ENCODE results near the gene SSC5D. TPM values are rescaled to one million over a fixed set of nuclear protein-coding genes. Genes with fewer than 3 reads are reported as not detected.

Gene SSC5D
- total and polyA plus RNA-seq, 4 donors = 2.3 to 6.0 (median 4.1) TPM

GRCh38 chr19:55471266-55471665, 17.0 kb upstream of the SSC5D start:
- no peak overlapping the region for H3K4me3 ChIP-seq (ENCODE audit: low read depth, low read length)
- no peak overlapping the region for H3K27ac ChIP-seq (ENCODE audit: low read depth, low read length)
- no peaks in the 10 kb centered on the region for H3K27me3 ChIP-seq (ENCODE audit: control insufficient read depth, insufficient read depth, low read length)
- H3K4me1 ChIP-seq (ENCODE audit: control insufficient read depth, insufficient read depth, low read length) = peaks cover 28% of the 10 kb centered on the region
- WGBS (ENCODE audit: insufficient coverage) = 78% methylated on average over 12 of the region's 13 CpGs
- no peaks in the 10 kb centered on the region for H3K9me3 ChIP-seq (ENCODE audit: control insufficient read depth, insufficient read depth, low read length)
- no peak for DNase-seq (ENCODE audit: low read depth in 4 of 6, low spot score in 6 of 6)
- H3K36me3 ChIP-seq (ENCODE audit: control insufficient read depth, insufficient read depth, low read length) = no peaks in the 10 kb centered on the region

- DNase-seq (ENCODE audit: low read depth in 4 of 6, low spot score in 6 of 6) = no peak
- 87% methylated on average over 8 of the region's 8 CpGs for WGBS (ENCODE audit: insufficient coverage)
- Histone ChIP-seq H3K27ac (ENCODE audit: low read depth, low read length) (no peak overlapping the region), H3K27me3 (ENCODE audit: control insufficient read depth, insufficient read depth, low read length) (no peaks in the 10 kb centered on the region), H3K4me1 (ENCODE audit: control insufficient read depth, insufficient read depth, low read length) (peaks cover 32% of the 10 kb centered on the region), H3K36me3 (ENCODE audit: control insufficient read depth, insufficient read depth, low read length) (no peaks in the 10 kb centered on the region), H3K4me3 (ENCODE audit: low read depth, low read length) (no peak overlapping the region), H3K9me3 (ENCODE audit: control insufficient read depth, insufficient read depth, low read length) (no peaks in the 10 kb centered on the region)
These were observed 15.8 kb upstream of the SSC5D start for GRCh38 chr19:55472463-55472862.

- peak overlapping the region; percentile 61 for H3K27ac ChIP-seq (ENCODE audit: low read depth, low read length)
- H3K36me3 ChIP-seq (ENCODE audit: control insufficient read depth, insufficient read depth, low read length) = no peaks in the 10 kb centered on the region
- H3K27me3 ChIP-seq (ENCODE audit: control insufficient read depth, insufficient read depth, low read length) = no peaks in the 10 kb centered on the region
- WGBS (ENCODE audit: insufficient coverage) = 41% methylated on average over 10 of the region's 16 CpGs
- no peak for DNase-seq (ENCODE audit: low read depth in 4 of 6, low spot score in 6 of 6)
- H3K4me1 ChIP-seq (ENCODE audit: control insufficient read depth, insufficient read depth, low read length) = peaks cover 39% of the 10 kb centered on the region
- H3K9me3 ChIP-seq (ENCODE audit: control insufficient read depth, insufficient read depth, low read length) = no peaks in the 10 kb centered on the region
- no peak overlapping the region for H3K4me3 ChIP-seq (ENCODE audit: low read depth, low read length)
These were observed 14.8 kb upstream of the SSC5D start for GRCh38 chr19:55473225-55474012.

- Histone ChIP-seq H3K9me3 (ENCODE audit: control insufficient read depth, insufficient read depth, low read length) (no peaks in the 10 kb centered on the region), H3K4me1 (ENCODE audit: control insufficient read depth, insufficient read depth, low read length) (peaks cover 39% of the 10 kb centered on the region), H3K27me3 (ENCODE audit: control insufficient read depth, insufficient read depth, low read length) (no peaks in the 10 kb centered on the region), H3K4me3 (ENCODE audit: low read depth, low read length) (no peak overlapping the region), H3K27ac (ENCODE audit: low read depth, low read length) (no peak overlapping the region), H3K36me3 (ENCODE audit: control insufficient read depth, insufficient read depth, low read length) (peaks cover 4% of the 10 kb centered on the region)
- DNase-seq (ENCODE audit: low read depth in 4 of 6, low spot score in 6 of 6) = no peak
- 86% methylated on average over 14 of the region's 19 CpGs for WGBS (ENCODE audit: insufficient coverage)
These were observed 13.7 kb upstream of the SSC5D start for GRCh38 chr19:55474269-55475265.

- Histone ChIP-seq H3K9me3 (ENCODE audit: control insufficient read depth, insufficient read depth, low read length) (no peaks in the 10 kb centered on the region), H3K4me3 (ENCODE audit: low read depth, low read length) (peak within 1 kb of the TSS; percentile 66), H3K27ac (ENCODE audit: low read depth, low read length) (peak within 1 kb of the TSS; percentile 93), H3K36me3 (ENCODE audit: control insufficient read depth, insufficient read depth, low read length) (peaks cover 14% of the 10 kb centered on the region), H3K4me1 (ENCODE audit: control insufficient read depth, insufficient read depth, low read length) (peaks cover 39% of the 10 kb centered on the region), H3K27me3 (ENCODE audit: control insufficient read depth, insufficient read depth, low read length) (no peaks in the 10 kb centered on the region)
- DNase-seq (ENCODE audit: low read depth in 4 of 6, low spot score in 6 of 6) = peak; percentile 95 to 100 (median 98)
- WGBS (ENCODE audit: insufficient coverage) = under 1% methylated on average over 53 of the region's 61 CpGs
These were observed 12.0 kb upstream of the SSC5D start, which contains the start of gene ZNF628 for GRCh38 chr19:55476100-55476775. Gene ZNF628 (plus strand): TSS chr19:55476617. CDS start chr19:55479911, 3,294 bp downstream.

GRCh38 chr19:55477905-55478304, 10.3 kb upstream of the SSC5D start:
- DNase-seq (ENCODE audit: low read depth in 4 of 6, low spot score in 6 of 6) = no peak
- H3K27ac ChIP-seq (ENCODE audit: low read depth, low read length) = no peak overlapping the region
- peaks cover 39% of the 10 kb centered on the region for H3K4me1 ChIP-seq (ENCODE audit: control insufficient read depth, insufficient read depth, low read length)
- H3K4me3 ChIP-seq (ENCODE audit: low read depth, low read length) = no peak overlapping the region
- H3K36me3 ChIP-seq (ENCODE audit: control insufficient read depth, insufficient read depth, low read length) = peaks cover 27% of the 10 kb centered on the region
- no peaks in the 10 kb centered on the region for H3K9me3 ChIP-seq (ENCODE audit: control insufficient read depth, insufficient read depth, low read length)
- WGBS (ENCODE audit: insufficient coverage) = 89% methylated on average over 13 of the region's 13 CpGs
- no peaks in the 10 kb centered on the region for H3K27me3 ChIP-seq (ENCODE audit: control insufficient read depth, insufficient read depth, low read length)

- Histone ChIP-seq H3K27ac (ENCODE audit: low read depth, low read length) (no peak overlapping the region), H3K4me1 (ENCODE audit: control insufficient read depth, insufficient read depth, low read length) (peaks cover 34% of the 10 kb centered on the region), H3K27me3 (ENCODE audit: control insufficient read depth, insufficient read depth, low read length) (no peaks in the 10 kb centered on the region), H3K36me3 (ENCODE audit: control insufficient read depth, insufficient read depth, low read length) (peaks cover 32% of the 10 kb centered on the region), H3K4me3 (ENCODE audit: low read depth, low read length) (no peak overlapping the region), H3K9me3 (ENCODE audit: control insufficient read depth, insufficient read depth, low read length) (no peaks in the 10 kb centered on the region)
- DNase-seq (ENCODE audit: low read depth in 4 of 6, low spot score in 6 of 6) = no peak
- WGBS (ENCODE audit: insufficient coverage) = 88% methylated on average over 12 of the region's 12 CpGs
These were observed 9.9 kb upstream of the SSC5D start for GRCh38 chr19:55478364-55478763.

GRCh38 chr19:55479045-55479444, 9.2 kb upstream of the SSC5D start:
- Histone ChIP-seq H3K4me1 (ENCODE audit: control insufficient read depth, insufficient read depth, low read length) (peaks cover 36% of the 10 kb centered on the region), H3K27ac (ENCODE audit: low read depth, low read length) (no peak overlapping the region), H3K27me3 (ENCODE audit: control insufficient read depth, insufficient read depth, low read length) (no peaks in the 10 kb centered on the region), H3K36me3 (ENCODE audit: control insufficient read depth, insufficient read depth, low read length) (peaks cover 38% of the 10 kb centered on the region), H3K4me3 (ENCODE audit: low read depth, low read length) (no peak overlapping the region), H3K9me3 (ENCODE audit: control insufficient read depth, insufficient read depth, low read length) (no peaks in the 10 kb centered on the region)
- no peak for DNase-seq (ENCODE audit: low read depth in 4 of 6, low spot score in 6 of 6)
- WGBS (ENCODE audit: insufficient coverage) = 87% methylated on average over 17 of the region's 17 CpGs

Data from spinal cord (tissue), 10 donors.